Stimulated activated CD4-positive, alpha-beta T cell treated with anti-CD3 and anti-CD28 coated beads, Interleukin-12 subunit alpha, Interleukin-12 subunit beta, amount 100 ng/mL, for 4 hours (primary cell): Measurements from ENCODE around the gene SRBD1.
"Not testable (repeated sequence)": the region's sequence is repeated elsewhere in the genome, so short reads cannot be mapped to it uniquely, and the experiment has no call there.

Experiments used
- DNase-seq: peaks from one replicate; pipeline ENCODE4 v3.0.0-alpha.2; 2020

The SRBD1 gene

DNA sequence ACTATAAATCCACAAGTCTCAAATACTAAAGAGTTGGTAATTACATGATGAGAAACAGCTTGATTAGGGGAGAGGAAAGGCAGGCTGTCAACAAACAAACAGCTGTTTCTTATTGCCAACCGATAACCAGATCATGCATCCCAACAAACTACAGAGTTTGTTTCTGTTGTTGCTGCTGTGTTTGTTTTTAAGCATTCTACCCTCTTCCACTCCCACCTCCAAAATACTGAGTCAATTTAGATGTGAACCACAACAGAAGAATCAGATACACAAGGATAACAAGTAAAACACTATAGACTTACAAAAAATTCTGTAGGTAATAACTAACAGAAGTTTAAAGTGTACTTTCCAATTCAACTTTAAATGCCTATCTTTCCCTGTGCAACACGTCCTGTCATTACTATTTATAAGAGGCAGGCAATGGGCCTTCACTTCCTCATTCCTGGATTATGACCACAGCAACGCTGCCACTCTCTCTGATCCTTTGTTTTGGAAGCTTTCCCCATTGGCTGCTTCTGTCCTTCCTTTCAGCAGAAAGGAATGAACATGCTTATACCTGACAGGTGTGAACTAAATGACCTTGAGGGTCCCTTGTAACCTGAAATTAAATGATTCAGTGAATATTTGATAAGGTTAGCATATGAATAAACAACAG, 152.0 kb downstream of the SRBD1 start:
- no peak for DNase-seq

GRCh38 chr2:45457211-45457945, 153.7 kb downstream of the SRBD1 start:
- no peak for DNase-seq

DNA sequence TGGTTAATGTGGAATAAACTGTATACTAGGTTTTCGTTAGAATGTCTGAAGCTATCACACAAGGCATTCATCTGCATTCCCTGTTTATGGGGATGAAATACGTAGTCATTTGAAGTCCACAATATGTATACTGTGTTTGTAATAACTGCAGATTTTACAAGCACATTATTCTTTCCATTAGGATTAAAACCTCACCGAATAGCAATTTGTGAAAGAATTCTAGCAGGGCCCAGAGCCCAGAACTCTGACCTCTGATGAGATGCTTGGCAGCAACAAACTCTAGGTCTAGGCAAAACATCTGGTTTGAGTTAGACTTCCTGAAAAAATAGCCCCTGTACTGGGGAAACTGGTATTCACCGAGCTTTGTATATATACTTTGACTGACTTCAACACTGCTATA, 158.2 kb downstream of the SRBD1 start:
- no peak for DNase-seq

- DNase-seq: no peak
These were observed 160.4 kb downstream of the SRBD1 start for GRCh38 chr2:45450634-45451033.

DNA sequence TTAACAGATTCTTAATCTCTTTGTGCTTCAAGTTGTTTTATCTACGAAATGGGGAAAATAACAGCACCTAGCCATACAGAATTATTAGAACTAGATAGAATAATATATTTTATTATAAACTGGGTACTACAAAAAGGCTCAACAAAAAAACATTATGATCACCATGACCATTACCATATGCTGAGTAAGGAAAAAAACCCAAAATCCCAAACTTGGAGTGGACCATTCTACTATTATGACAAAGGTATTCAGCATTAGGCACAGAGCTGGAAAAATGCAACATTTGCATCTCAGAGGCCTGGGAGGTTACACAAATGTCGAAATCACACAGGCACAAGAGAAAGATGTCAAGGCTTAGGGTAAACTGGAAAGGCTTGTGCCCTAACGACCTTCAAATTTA, 162.8 kb downstream of the SRBD1 start:
- no peak for DNase-seq

GRCh38 chr2:45446016-45446415, 165.1 kb downstream of the SRBD1 start:
- DNase-seq: no peak

GRCh38 chr2:45445037-45445436, 166.0 kb downstream of the SRBD1 start:
- no peak for DNase-seq

GRCh38 chr2:45443012-45443411, 168.1 kb downstream of the SRBD1 start:
- DNase-seq: no peak

GRCh38 chr2:45442026-45442425, 169.0 kb downstream of the SRBD1 start:
- no peak for DNase-seq

DNA sequence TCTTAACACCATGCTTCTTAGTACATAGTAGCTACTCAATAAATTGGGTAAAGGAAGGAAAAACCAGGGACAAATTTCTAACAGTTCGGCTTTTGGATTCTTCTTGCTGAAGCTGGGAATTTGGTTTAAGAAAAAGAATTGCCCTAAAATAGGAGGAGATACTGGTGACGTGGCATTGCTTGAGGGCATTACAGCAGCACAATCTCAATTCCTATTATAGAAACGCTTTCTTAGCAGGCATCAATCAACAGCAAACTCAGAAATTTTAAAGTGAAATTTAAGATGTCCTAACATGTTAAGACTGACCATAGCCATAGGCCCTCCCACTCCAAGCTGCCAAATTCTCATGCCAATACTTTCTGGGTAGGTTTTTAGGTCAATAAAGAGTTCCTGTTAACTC, 169.5 kb downstream of the SRBD1 start:
- no peak for DNase-seq

- no peak for DNase-seq
These were observed 171.0 kb downstream of the SRBD1 start for GRCh38 chr2:45439788-45440773.

- no peak for DNase-seq
These were observed 172.0 kb downstream of the SRBD1 start for GRCh38 chr2:45438872-45439665.

- DNase-seq: no peak
These were observed 174.6 kb downstream of the SRBD1 start for GRCh38 chr2:45436456-45436855.

- DNase-seq: no peak
These were observed 175.8 kb downstream of the SRBD1 start for GRCh38 chr2:45435316-45435715.

DNA sequence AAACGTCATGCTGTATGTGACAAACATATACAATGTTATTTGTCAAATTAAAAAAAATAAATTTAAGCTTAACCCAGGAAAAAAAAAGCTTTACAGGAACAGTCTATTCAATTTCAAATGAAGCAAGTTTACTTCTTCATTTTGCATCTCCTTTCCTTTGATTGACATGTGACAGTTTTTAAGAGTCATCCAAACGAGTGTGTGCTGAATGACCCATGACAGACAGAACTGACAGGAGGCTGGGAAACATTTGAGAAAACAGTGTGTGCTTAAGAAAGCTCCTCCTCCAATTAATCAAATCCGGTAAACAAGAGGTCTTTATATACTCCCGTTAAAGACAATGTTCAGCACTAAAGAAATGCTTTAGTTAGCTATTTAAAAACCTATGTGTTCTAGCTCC, 177.7 kb downstream of the SRBD1 start:
- no peak for DNase-seq

GRCh38 chr2:45432406-45432805, 178.7 kb downstream of the SRBD1 start:
- DNase-seq: no peak

DNA sequence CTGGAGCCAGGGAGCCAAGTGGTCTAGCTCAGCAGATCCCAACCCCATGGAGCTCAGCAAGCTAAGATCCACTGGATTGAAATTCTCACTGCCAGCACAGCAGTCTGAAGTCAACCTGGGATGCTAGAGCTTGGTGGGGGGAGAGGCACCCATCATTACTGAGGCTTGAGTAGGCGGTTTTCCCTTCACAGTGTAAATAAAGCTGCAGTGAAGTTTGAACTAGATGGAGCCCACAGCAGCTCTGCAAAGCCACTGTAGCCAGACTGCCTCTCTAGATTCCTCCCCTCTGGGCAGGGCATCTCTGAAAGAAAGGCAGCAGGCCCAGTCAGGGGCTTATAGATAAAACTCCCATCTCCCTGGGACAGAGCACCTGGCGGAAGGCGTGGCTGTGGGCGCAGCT, 185.0 kb downstream of the SRBD1 start:
- DNase-seq: not testable (repeated sequence)

DNA sequence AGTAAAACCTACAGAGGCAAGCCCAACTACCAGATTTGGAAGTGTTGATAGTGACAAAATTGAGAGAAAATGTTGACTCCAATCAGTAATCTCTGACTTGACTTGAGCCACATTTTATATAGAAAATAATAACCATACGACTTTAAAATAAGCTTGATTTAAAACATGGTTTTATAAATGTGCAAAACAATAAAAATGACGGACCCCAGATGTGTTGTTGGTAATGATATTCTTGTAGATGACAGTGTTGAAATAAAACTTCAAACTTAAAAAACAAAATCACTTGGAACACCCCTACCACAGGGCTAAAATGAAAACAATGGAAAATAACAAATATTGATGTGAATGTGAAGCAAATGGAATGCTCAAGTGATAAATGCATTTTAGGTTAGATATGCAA, 188.1 kb downstream of the SRBD1 start:
- DNase-seq: no peak

GRCh38 chr2:45418532-45418931, 192.5 kb downstream of the SRBD1 start:
- no peak for DNase-seq

DNA sequence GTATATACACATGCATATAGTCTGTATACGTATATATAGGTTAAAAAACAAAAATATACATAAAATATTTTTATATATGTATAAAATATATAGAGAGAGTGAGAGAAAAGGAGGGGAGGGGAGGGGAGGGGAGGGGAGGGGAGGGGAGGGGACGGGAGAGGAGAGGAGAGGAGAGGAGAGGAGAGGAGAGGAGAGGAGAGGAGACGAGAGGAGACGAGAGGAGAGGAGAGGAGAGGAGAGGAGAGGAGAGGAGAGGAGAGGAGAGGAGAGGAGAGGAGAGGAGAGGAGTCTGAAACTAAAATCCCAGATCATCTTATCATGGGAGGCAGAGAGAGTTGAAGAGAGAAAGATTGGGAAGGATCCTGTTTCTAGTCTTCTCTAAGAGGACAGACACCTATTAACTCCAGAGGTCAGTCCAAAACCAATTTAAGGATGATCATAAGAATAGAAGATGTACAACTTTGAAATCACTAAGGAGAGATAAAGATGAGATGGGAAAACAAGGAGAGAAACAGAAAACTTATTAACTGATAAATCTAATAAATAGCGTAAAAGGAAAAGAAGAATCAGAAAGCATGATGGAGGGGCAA, 195.4 kb downstream of the SRBD1 start:
- no peak for DNase-seq

GRCh38 chr2:45412754-45413379, 198.2 kb downstream of the SRBD1 start:
- no peak for DNase-seq

GRCh38 chr2:45409677-45410076, 201.4 kb downstream of the SRBD1 start:
- DNase-seq: no peak
